SK-N-MC (cell line): ENCODE data around the gene DOCK4.
A peak's percentile ranks its signal among the peaks of the same experiment; 100 is the strongest.

Experiments
- DNase-seq: peaks from one replicate; pipeline ENCODE4 v3.0.0-alpha.2; 2011; ENCODE audit warnings: low read depth, low spot score
- H3K27ac ChIP-seq: fragments of 200-600 bp; sonication (generic); 2 replicates; pipeline ENCODE4 v1.5.1; 2016; ENCODE audit warnings: mixed run types
- H3K36me3 ChIP-seq: fragments of 200-600 bp; sonication (generic); 2 replicates; pipeline ENCODE4 v1.6.1; 2017; ENCODE audit warnings: antibody characterized with exemption, low read length, mixed read lengths; ENCODE audit not compliant: insufficient read depth
- H3K4me3 ChIP-seq: fragments of 200-600 bp; sonication (generic); 2 replicates; pipeline ENCODE4 v1.5.1; 2016
- H3K9ac ChIP-seq: fragments of 200-600 bp; sonication (generic); 2 replicates; pipeline ENCODE4 v1.8.0; 2017; ENCODE audit warnings: mixed run types, mixed read lengths; ENCODE audit not compliant: insufficient read length
- H3K9me3 ChIP-seq: fragments of 200-600 bp; sonication (generic); 2 replicates; pipeline ENCODE4 v1.6.1; 2017; ENCODE audit warnings: low read depth, mild to moderate bottlenecking, antibody characterized with exemption, low read length, moderate library complexity, mixed read lengths
- EZH2 ChIP-seq: fragments of 200-600 bp; sonication (generic); IDR thresholded peaks from one replicate; pipeline ENCODE4 v1.6.1; 2017; ENCODE audit warnings: antibody characterized with exemption
- FOXP2 ChIP-seq: optimal IDR thresholded peaks from 2 replicates; pipeline ENCODE3; 2011; ENCODE audit warnings: mild to moderate bottlenecking, moderate library complexity; ENCODE audit not compliant: insufficient read depth; ENCODE audit errors: extremely low read length, control extremely low read depth
- POLR2AphosphoS5 ChIP-seq: IDR thresholded peaks from 2 replicates; pipeline ENCODE4 v1.6.1; 2012; ENCODE audit warnings: mild to moderate bottlenecking, low read depth, low read length, borderline replicate concordance

DOCK4 gene

DNA sequence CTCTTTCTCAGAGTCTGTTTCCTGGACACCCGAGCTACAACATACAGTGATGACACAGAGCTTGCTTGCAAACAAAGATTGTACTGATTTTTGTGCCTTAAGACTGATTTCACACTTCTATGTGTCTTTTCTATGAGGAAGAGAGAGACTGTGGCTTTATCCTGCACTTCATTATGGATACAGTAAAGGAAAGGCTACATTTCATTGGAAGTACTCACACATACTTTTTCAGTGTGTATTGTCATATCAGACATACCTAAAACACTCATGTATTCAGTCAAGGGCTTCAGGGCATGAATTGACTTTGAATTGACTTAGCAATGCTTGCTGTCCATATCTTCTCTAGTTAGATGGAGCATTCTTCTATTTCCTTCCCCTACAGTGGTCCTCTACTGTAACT, 508.4 kb downstream of the DOCK4 start:
- no peak for DNase-seq
- no peak overlapping the region for H3K27ac ChIP-seq
- H3K9ac ChIP-seq = no peak overlapping the region
- H3K4me3 ChIP-seq = no peak overlapping the region
- no peaks in the 10 kb centered on the region for H3K9me3 ChIP-seq
- TF ChIP-seq EZH2 (no peak), POLR2AphosphoS5 (no peak), FOXP2 (no peak)
- H3K36me3 ChIP-seq = no peaks in the 10 kb centered on the region

DNA sequence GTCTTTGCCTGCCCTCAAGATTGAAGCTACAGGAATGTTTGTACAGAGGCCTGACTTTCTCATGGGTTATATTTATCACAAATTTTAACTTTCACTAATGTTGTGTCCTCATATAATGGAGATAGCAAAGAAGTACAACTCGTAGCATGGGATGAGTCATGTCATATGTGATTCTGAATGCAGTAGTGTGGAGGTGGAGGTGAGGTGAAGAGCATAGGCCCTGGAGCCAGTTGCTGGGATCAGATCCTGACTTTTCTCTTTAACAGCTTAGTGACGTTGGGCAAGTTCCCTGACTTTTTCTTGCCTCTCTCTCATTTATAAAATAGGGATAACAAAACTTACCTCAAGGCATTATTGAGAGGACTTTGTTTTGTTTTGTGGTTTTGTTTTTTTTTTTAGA, 511.8 kb downstream of the DOCK4 start:
- H3K27ac ChIP-seq = no peak overlapping the region
- H3K9ac ChIP-seq = no peak overlapping the region
- no peak for DNase-seq
- H3K9me3 ChIP-seq = no peaks in the 10 kb centered on the region
- TF ChIP-seq EZH2 = no peak
- no peak for TF ChIP-seq POLR2AphosphoS5
- TF ChIP-seq FOXP2 = no peak
- H3K4me3 ChIP-seq = no peak overlapping the region
- H3K36me3 ChIP-seq = no peaks in the 10 kb centered on the region

DNA sequence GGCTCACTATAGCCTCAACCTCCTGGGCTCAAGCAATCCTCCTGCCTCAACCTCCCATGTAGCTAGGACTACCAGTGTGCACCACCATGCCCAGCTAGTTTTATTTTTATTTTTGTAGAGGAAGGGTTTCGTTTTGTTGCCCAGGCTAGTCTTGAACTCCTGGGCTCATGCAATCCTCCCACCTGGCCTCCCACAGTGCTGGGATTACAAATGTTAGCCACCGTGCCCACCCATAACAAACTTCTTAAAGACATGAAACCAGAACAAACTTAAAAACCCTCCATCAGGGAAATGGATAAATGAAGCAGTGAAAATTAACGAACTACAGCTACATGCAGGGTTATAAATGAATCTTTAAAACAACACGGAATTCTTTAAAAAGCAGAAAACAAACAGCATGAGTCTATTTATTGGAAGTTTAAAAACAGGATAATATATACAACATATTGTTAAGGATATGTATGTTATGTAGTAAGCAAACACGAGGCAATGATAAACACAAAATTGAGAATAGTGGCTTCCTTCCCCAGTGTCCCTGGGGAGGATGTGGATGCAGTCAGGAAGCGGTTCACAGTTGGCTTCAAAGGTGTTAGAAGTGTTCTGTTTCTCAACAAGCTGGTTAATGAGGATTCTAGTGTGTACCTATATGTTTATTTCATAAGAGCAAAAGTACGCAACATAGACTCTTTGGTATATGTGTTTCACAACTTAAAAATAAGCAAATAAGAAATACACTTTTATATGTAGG, 515.7 kb downstream of the DOCK4 start:
- no peaks in the 10 kb centered on the region for H3K36me3 ChIP-seq
- H3K9me3 ChIP-seq = no peaks in the 10 kb centered on the region
- H3K4me3 ChIP-seq = no peak overlapping the region
- H3K9ac ChIP-seq = no peak overlapping the region
- DNase-seq = no peak
- TF ChIP-seq POLR2AphosphoS5 = no peak
- no peak for TF ChIP-seq FOXP2
- no peak for TF ChIP-seq EZH2
- no peak overlapping the region for H3K27ac ChIP-seq

DNA sequence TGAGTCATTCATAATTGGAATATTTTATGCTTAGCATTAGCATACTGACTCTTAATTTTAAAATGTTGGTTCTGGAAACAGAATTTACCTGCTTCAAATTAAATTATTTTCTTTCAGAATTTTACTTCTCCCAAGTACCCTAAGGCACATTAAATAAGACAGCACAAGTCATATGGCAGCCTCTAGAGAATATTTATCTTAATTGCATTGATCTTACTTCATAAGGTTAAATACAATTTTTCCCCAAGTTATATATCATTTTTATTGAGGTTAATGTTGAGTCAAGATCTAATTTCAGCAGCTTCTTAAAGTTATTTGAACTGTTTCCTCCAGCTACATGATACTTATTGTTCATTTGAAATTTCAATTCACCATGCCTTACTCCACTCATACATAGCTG, 520.9 kb downstream of the DOCK4 start:
- no peak overlapping the region for H3K4me3 ChIP-seq
- H3K27ac ChIP-seq = no peak overlapping the region
- no peaks in the 10 kb centered on the region for H3K36me3 ChIP-seq
- no peak overlapping the region for H3K9ac ChIP-seq
- TF ChIP-seq FOXP2 (no peak), EZH2 (no peak), POLR2AphosphoS5 (no peak; the same call in 1 of the 2 replicates)
- peak; percentile 39 for DNase-seq
- no peaks in the 10 kb centered on the region for H3K9me3 ChIP-seq

DNA sequence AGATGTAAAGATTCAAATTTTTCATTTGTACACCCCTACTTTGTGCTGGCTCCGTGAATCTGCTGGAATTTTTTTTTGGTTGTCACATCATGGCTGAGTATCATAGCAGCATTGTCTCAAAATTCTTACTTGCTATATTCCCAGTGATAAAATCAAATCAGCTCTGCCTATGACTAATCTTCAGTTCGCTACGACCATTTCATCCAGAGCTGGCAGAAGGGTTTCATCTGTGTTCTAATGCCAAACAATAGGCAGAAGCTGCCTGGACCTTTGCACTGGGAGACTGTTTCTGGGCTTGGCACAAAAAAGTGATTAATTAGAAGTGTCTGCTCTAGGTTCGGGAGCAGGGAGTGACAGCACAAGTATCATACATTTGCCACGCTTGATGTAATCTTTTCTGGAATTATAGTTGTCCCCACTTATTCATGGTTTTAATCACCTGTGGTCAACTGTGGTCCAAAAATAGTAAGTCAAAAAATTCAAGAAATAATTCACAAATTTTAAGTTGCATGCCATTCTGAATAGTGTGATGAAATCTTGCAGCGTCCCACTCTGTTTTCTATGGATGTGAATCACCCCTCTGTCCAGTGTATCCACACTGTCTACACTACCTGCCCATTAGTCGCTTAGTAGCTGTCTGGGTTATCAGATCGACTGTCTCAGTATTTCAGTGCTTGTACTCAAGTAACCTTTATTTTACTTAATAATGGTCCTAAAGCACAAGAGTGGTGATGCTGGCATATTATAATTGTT, 523.4 kb downstream of the DOCK4 start:
- no peak for DNase-seq
- no peak overlapping the region for H3K9ac ChIP-seq
- no peaks in the 10 kb centered on the region for H3K9me3 ChIP-seq
- no peak overlapping the region for H3K27ac ChIP-seq
- TF ChIP-seq FOXP2 (no peak), POLR2AphosphoS5 (no peak), EZH2 (no peak)
- H3K36me3 ChIP-seq = no peaks in the 10 kb centered on the region
- no peak overlapping the region for H3K4me3 ChIP-seq

DNA sequence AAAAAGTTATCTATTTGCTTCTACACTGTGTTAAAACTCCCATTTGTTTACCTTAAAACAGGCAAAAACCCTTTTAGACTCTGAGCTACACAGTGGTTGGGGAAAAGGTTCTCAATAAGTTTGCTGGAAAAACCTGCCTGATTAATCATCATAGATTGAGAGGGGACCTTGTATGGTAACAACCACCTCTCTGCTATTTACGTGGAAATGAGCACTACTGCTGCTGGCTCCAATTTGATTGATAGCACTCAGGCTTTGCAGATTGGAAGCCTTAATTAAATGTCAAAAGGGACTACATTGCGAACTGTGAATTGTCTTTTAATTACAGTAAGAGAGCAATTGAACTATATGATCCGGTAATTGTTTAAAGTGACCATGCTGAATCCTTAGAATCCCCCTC, 525.0 kb downstream of the DOCK4 start:
- TF ChIP-seq EZH2 (no peak), FOXP2 (no peak), POLR2AphosphoS5 (no peak)
- H3K9ac ChIP-seq = no peak overlapping the region
- H3K27ac ChIP-seq = no peak overlapping the region
- no peaks in the 10 kb centered on the region for H3K36me3 ChIP-seq
- H3K9me3 ChIP-seq = no peaks in the 10 kb centered on the region
- H3K4me3 ChIP-seq = no peak overlapping the region
- no peak for DNase-seq

DNA sequence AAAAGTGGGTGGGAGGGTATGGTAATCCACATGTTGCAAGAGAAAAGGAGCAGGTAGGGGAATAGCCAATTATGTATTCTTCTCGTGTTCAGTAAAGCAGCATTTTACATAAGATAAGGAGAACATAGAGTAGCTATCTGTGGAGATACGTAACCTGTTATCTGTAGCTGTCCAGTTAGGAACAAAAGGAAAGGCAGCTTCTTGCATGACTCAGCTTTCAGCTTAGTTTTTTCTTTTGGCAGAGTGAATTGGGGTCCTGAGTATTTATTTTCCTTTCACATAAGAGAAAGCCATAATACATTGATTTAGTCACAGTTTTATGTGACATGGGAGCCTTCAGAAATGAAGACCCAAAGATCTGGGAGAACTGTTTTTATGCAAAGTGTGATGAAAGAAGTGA, 527.2 kb downstream of the DOCK4 start:
- no peak for TF ChIP-seq POLR2AphosphoS5
- Histone ChIP-seq H3K27ac (no peak overlapping the region), H3K36me3 (no peaks in the 10 kb centered on the region), H3K9ac (no peak overlapping the region), H3K9me3 (no peaks in the 10 kb centered on the region), H3K4me3 (no peak overlapping the region)
- no peak for DNase-seq

DNA sequence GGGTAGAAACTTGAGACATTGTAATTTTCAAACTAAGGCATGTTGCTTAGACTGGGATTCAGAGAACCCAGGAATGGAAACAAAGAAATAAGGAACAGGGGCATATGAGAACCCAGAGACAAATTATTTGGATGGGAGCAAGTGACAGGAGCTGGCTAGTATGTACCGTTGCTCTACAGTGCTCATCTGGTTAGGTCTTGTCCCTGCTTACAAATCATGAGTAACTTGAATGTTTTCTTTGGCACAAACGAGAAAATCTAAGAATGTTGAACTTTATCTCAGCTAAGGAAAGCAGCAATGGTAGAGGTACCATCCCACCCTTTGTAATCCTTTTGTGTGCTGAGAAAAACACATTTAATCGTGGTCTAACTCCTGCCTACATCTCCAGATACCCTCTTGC, 527.9 kb downstream of the DOCK4 start:
- no peaks in the 10 kb centered on the region for H3K36me3 ChIP-seq
- H3K4me3 ChIP-seq = no peak overlapping the region
- H3K9me3 ChIP-seq = no peaks in the 10 kb centered on the region
- no peak for TF ChIP-seq FOXP2
- TF ChIP-seq EZH2 = no peak
- TF ChIP-seq POLR2AphosphoS5 = no peak
- H3K9ac ChIP-seq = no peak overlapping the region
- no peak overlapping the region for H3K27ac ChIP-seq
- DNase-seq = no peak

DNA sequence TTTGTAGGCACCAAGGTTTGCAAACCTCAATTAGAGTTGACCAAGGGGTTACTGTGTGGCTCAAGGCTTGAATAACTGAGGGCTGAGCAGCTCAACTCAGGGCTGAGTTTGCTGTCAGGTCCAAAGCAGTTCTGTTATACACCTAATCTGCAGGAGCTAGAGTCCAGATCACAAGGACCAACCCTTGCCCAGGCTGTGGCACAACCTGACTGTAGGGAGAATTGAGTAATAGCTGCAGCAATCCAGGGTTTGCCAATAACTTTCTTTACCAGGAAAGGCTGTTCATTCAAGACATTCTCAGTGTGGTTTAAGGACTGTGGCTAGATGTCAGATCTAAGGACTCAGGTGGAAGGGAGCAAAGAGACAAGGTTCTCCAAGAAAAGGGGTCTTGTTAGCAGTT, 528.4 kb downstream of the DOCK4 start:
- Histone ChIP-seq H3K9ac (no peak overlapping the region), H3K36me3 (no peaks in the 10 kb centered on the region), H3K4me3 (no peak overlapping the region), H3K27ac (no peak overlapping the region), H3K9me3 (no peaks in the 10 kb centered on the region)
- DNase-seq = no peak
- TF ChIP-seq FOXP2 (no peak), POLR2AphosphoS5 (no peak)
